Measurements from ENCODE around the gene MISFA.

MISFA gene

GRCh38 chr11:18594999-18595749, 4.4 kb upstream of the MISFA start:
- in situ Hi-C loops (cut with MboI; ENCODE audit: low pct_unique_long_range_greater_than_20kb, low sequenced_read_pairs, unreplicated experiment), result no loop called here
- TF ChIP-seq CTCF (IDR thresholded peaks at IDR 0.05; ENCODE audit: extremely low read depth, insufficient read depth, missing control alignments), result no peak
- no peak for DNase-seq (ENCODE audit: low spot score)

- no peak for TF ChIP-seq CTCF (IDR thresholded peaks at IDR 0.05; ENCODE audit: extremely low read depth, insufficient read depth, missing control alignments)
- DNase-seq (ENCODE audit: low spot score), result no peak
- in situ Hi-C loops (cut with MboI; ENCODE audit: low pct_unique_long_range_greater_than_20kb, low sequenced_read_pairs, unreplicated experiment), result no loop called here
These were observed 1.5 kb downstream of the MISFA start for GRCh38 chr11:18600915-18601569.

- no peak for TF ChIP-seq CTCF (IDR thresholded peaks at IDR 0.05; ENCODE audit: extremely low read depth, insufficient read depth, missing control alignments)
- DNase-seq (ENCODE audit: low spot score), result no peak
- in situ Hi-C loops (cut with MboI; ENCODE audit: low pct_unique_long_range_greater_than_20kb, low sequenced_read_pairs, unreplicated experiment), result no loop called here
These were observed 8.8 kb downstream of the MISFA start for GRCh38 chr11:18608376-18608775.

- no peak for DNase-seq (ENCODE audit: low spot score)
- TF ChIP-seq CTCF (IDR thresholded peaks at IDR 0.05; ENCODE audit: extremely low read depth, insufficient read depth, missing control alignments), result no peak
- in situ Hi-C loops (cut with MboI; ENCODE audit: low pct_unique_long_range_greater_than_20kb, low sequenced_read_pairs, unreplicated experiment), result no loop called here
These were observed 11.6 kb downstream of the MISFA start for GRCh38 chr11:18611196-18611595.

GRCh38 chr11:18612394-18612793, 12.8 kb downstream of the MISFA start:
- DNase-seq (ENCODE audit: low spot score), result no peak
- no peak for TF ChIP-seq CTCF (IDR thresholded peaks at IDR 0.05; ENCODE audit: extremely low read depth, insufficient read depth, missing control alignments)
- in situ Hi-C loops (cut with MboI; ENCODE audit: low pct_unique_long_range_greater_than_20kb, low sequenced_read_pairs, unreplicated experiment), result no loop called here

GRCh38 chr11:18614667-18615066, 15.1 kb downstream of the MISFA start:
- DNase-seq (ENCODE audit: low spot score), result no peak
- TF ChIP-seq CTCF (IDR thresholded peaks at IDR 0.05; ENCODE audit: extremely low read depth, insufficient read depth, missing control alignments), result no peak
- in situ Hi-C loops (cut with MboI; ENCODE audit: low pct_unique_long_range_greater_than_20kb, low sequenced_read_pairs, unreplicated experiment), result no loop called here
